HepG2 (cell line): Measurements from ENCODE around the gene PRKN. TPM values are rescaled to one million over a fixed set of nuclear protein-coding genes. Genes with fewer than 3 reads are reported as not detected.

ENCODE experiments used
- ATAC-seq: fragments of 200-7000 bp; cut with Tn5 transposase; 3 replicates; pipeline ENCODE4 v1.9.1; 2020; ENCODE audit warnings: mild to moderate bottlenecking, moderate library complexity
- BruUV-seq: library from RNA; stranded (reverse); fragments of 400-500 nt; replicated peaks from 2 replicates; lab custom pipeline; 2021; lab: Mats Ljungman, UMichigan
- CTCF ChIA-PET: fragments of 300-600 bp; formaldehyde crosslinking; extraction: SDS; loops from one replicate; lab custom pipeline; 2021; ENCODE audit warnings: low total read pairs, inconsistent platforms, low intra/inter-chr PET ratio; lab: Yijun Ruan, JAX
- POLR2A ChIA-PET: fragments of 350-600 bp; sonication (Branson Sonifier 250); formaldehyde crosslinking; loops from one replicate; lab custom pipeline; 2020; ENCODE audit warnings: antibody characterized with exemption, inconsistent platforms; lab: Yijun Ruan, JAX
- DNase-seq: peaks from one replicate; pipeline ENCODE4 v3.0.0-alpha.2; 2015; ENCODE audit warnings: low spot score
- FAIRE-seq: peaks from 3 replicates; lab custom pipeline; 2011; peaks lifted over from hg19 to GRCh38; lab: Jason Lieb, UNC
- H2AFZ ChIP-seq: one replicate; pipeline ENCODE4 v1.6.1; 2011; ENCODE audit warnings: low read length, inconsistent platforms
- H3K27ac ChIP-seq: fragments of 300-600 bp; 3 replicates; pipeline ENCODE4 v1.8.0; 2011; ENCODE audit warnings: mixed run types, mild to moderate bottlenecking, mixed read lengths, low read length, inconsistent platforms; ENCODE audit not compliant: insufficient read depth; ENCODE audit errors: extremely low read length
- H3K27me3 ChIP-seq, 2 experiments: fragments of 200-600 bp in 1 of 2; 2 replicates in 1 of 2; 3 replicates in 1 of 2; pipeline versions ENCODE4 v1.6.0 to v1.8.0; 2011; ENCODE audit warnings: low read length in 2 of 2, mild to moderate bottlenecking in 2 of 2, moderate library complexity in 2 of 2, inconsistent platforms in 1 of 2; ENCODE audit not compliant: insufficient read depth in 2 of 2, control insufficient read depth in 1 of 2
- H3K36me3 ChIP-seq, 2 experiments: fragments of 200-600 bp in 1 of 2; replicated peaks in 1 of 2; 2 replicates in 1 of 2; 3 replicates in 1 of 2; pipeline versions ENCODE4 v1.5.1 to v1.8.0; 2011; ENCODE audit warnings: low read length in 2 of 2, inconsistent platforms in 1 of 2; ENCODE audit not compliant: insufficient read depth in 2 of 2, control insufficient read depth in 1 of 2
- H3K4me1 ChIP-seq: 2 replicates; pipeline ENCODE4 v1.5.1; 2012; ENCODE audit warnings: low read length, inconsistent platforms; ENCODE audit not compliant: insufficient read depth
- H3K4me2 ChIP-seq: 2 replicates; pipeline ENCODE4 v1.6.0; 2011; ENCODE audit warnings: low read depth, low read length, inconsistent platforms
- H3K4me3 ChIP-seq, 3 experiments: fragments of 200-600 bp in 1 of 3; sonication (generic), shearing (Covaris generic) in 1 of 3; replicated peaks in 1 of 3; 2 replicates each; pipeline ENCODE4 v1.5.1; 2011 to 2016; ENCODE audit warnings: low read length in 3 of 3, inconsistent platforms in 2 of 3, low read depth in 2 of 3, mild to moderate bottlenecking in 2 of 3, control low read depth in 1 of 3, mixed read lengths in 1 of 3; ENCODE audit not compliant: insufficient read depth in 1 of 3
- H3K79me2 ChIP-seq: one replicate; pipeline ENCODE4 v1.6.1; 2011; ENCODE audit warnings: low read length, inconsistent platforms; ENCODE audit not compliant: insufficient read depth
- H3K9ac ChIP-seq: 2 replicates; pipeline ENCODE4 v1.6.0; 2011; ENCODE audit warnings: mild to moderate bottlenecking, low read depth, low read length, inconsistent platforms; ENCODE audit not compliant: insufficient read depth
- H3K9me3 ChIP-seq: 2 replicates; pipeline ENCODE4 v1.5.1; 2012; ENCODE audit warnings: mild to moderate bottlenecking, low read length
- H4K20me1 ChIP-seq: 2 replicates; pipeline ENCODE4 v1.6.0; 2011; ENCODE audit warnings: inconsistent platforms, mild to moderate bottlenecking, low read length, moderate library complexity; ENCODE audit not compliant: insufficient read depth
- ARID2 ChIP-seq: sonication (generic); formaldehyde crosslinking; IDR thresholded peaks from 2 replicates; pipeline ENCODE4 v1.8.1; 2022; ENCODE audit warnings: mild to moderate bottlenecking, missing genetic modification reagents, borderline replicate concordance
- ARNT ChIP-seq: fragments of 450-650 bp; IDR thresholded peaks from 2 replicates; pipeline ENCODE4 v1.6.1; 2017
- CBX1 ChIP-seq: IDR thresholded peaks from one replicate; pipeline ENCODE4 v1.6.1; 2016; ENCODE audit warnings: antibody characterized with exemption, low read depth
- CERS6 ChIP-seq: sonication (generic); formaldehyde crosslinking; IDR thresholded peaks from 2 replicates; pipeline ENCODE4 v1.5.0; 2020; ENCODE audit warnings: missing genetic modification reagents
- CSRNP2 ChIP-seq: sonication (generic); formaldehyde crosslinking; conservative IDR thresholded peaks from 2 replicates; pipeline ENCODE4 v1.8.0; 2022; ENCODE audit warnings: low read depth, missing genetic modification reagents
- ESRRA ChIP-seq: sonication (generic); formaldehyde crosslinking; IDR thresholded peaks from 2 replicates; pipeline ENCODE4 v1.5.1; 2020; ENCODE audit warnings: mild to moderate bottlenecking, low read depth, missing genetic modification reagents
- GABPA ChIP-seq, 2 experiments: IDR thresholded peaks; 2 replicates each; pipeline ENCODE4 v1.6.1; 2011 to 2016; ENCODE audit warnings: low read depth in 2 of 2, low read length in 1 of 2, missing biosample characterization in 1 of 2, missing genetic modification characterization in 1 of 2
- HCFC1 ChIP-seq: fragments of 150-350 bp; IDR thresholded peaks from 2 replicates; pipeline ENCODE4 v1.6.1; 2014; ENCODE audit warnings: low read depth, low read length
- HIVEP1 ChIP-seq: sonication (generic); formaldehyde crosslinking; IDR thresholded peaks from 2 replicates; pipeline ENCODE4 v1.4.0; 2020; ENCODE audit warnings: mild to moderate bottlenecking, missing genetic modification reagents
- MTA3 ChIP-seq: sonication (generic); formaldehyde crosslinking; IDR thresholded peaks from 2 replicates; pipeline ENCODE4 v1.4.0; 2020; ENCODE audit warnings: missing genetic modification reagents
- NCOA1 ChIP-seq: sonication (generic); formaldehyde crosslinking; IDR thresholded peaks from 2 replicates; pipeline ENCODE4 v1.9.0; 2021; ENCODE audit warnings: missing genetic modification reagents
- TCF7L2 ChIP-seq: IDR thresholded peaks from 2 replicates; pipeline ENCODE4 v1.6.1; 2011; ENCODE audit warnings: mild to moderate bottlenecking, low read depth, low read length, moderate library complexity
- ZNF333 ChIP-seq: sonication (generic); formaldehyde crosslinking; IDR thresholded peaks from 2 replicates; pipeline ENCODE4 v1.4.0; 2020; ENCODE audit warnings: mild to moderate bottlenecking, missing genetic modification reagents, borderline replicate concordance
- ZNF589 ChIP-seq: sonication (generic); formaldehyde crosslinking; conservative IDR thresholded peaks from 2 replicates; pipeline ENCODE4 v1.8.0; 2022; ENCODE audit warnings: mild to moderate bottlenecking, moderate library complexity, missing genetic modification reagents
- ZNF597 ChIP-seq: sonication (generic); formaldehyde crosslinking; IDR thresholded peaks from 2 replicates; pipeline ENCODE4 v1.5.0; 2020; ENCODE audit warnings: missing genetic modification reagents
- ZNF83 ChIP-seq: sonication (generic); formaldehyde crosslinking; IDR thresholded peaks from 2 replicates; pipeline ENCODE4 v1.4.0; 2020; ENCODE audit warnings: missing genetic modification reagents, mild to moderate bottlenecking, borderline replicate concordance
- ZSCAN5A ChIP-seq: sonication (generic); formaldehyde crosslinking; IDR thresholded peaks from 2 replicates; pipeline ENCODE4 v1.8.0; 2022; ENCODE audit warnings: mild to moderate bottlenecking, missing genetic modification reagents, borderline replicate concordance
- ZSCAN9 ChIP-seq: IDR thresholded peaks from 2 replicates; pipeline ENCODE4 v1.6.1; 2016; ENCODE audit warnings: borderline replicate concordance
- WGBS: methylation state at CpG from one replicate; pipeline ENCODE4 v1.1.6; 2017; ENCODE audit warnings: low lambda C conversion rate; 5-methylcytosine and 5-hydroxymethylcytosine counted together
- in situ Hi-C: cut with HindIII; loops from 2 replicates; pipeline ENCODE4 v1.10.0; 2017; ENCODE audit warnings: low pct_unique_long_range_greater_than_20kb; ENCODE audit not compliant: extremely low pct_ligation_motif_present
- intact Hi-C: fragments of 100-400 bp; cut with micrococcal nuclease; formaldehyde crosslinking; loops from one replicate; pipeline ENCODE4 v1.10.0; 2022; ENCODE audit not compliant: unreplicated experiment
- polyA plus RNA-seq, 8 experiments: library from polyadenylated mRNA; depleted of rRNA in 3 of 8; stranded (reverse) in 7 of 8; unstranded in 1 of 8; fragments of >200 nt; fragmentation: Illumina TruSeq in 4 of 8; extraction: Trizol in 4 of 8; gene quantifications; 2 replicates each; pipeline versions ENCODE4 v1.2.1 to v1.2.3, GENCODE V29; 2011 to 2016; ENCODE audit warnings: low read depth in 4 of 8, missing spikeins in 1 of 8, mixed read lengths in 1 of 8; ENCODE audit not compliant: insufficient read depth in 1 of 8
- total RNA-seq, 5 experiments: library from RNA; depleted of rRNA; stranded (reverse); fragments of >200 nt; fragmentation: Illumina TruSeq; extraction: Trizol; gene quantifications; 2 replicates each; pipeline ENCODE4 v1.2.3, GENCODE V29; 2016; ENCODE audit warnings: low read depth in 1 of 5
- TF ChIP-seq, protein P1 (sequence below): sonication (generic); formaldehyde crosslinking; IDR thresholded peaks from 2 replicates; pipeline ENCODE4 v1.4.0; 2020; ENCODE audit warnings: missing genetic modification reagents

PRKN gene
- total and polyA plus RNA-seq, 2 of the 13 experiments (the other 11 are each of a cell fraction or from before 2014, with no cell fraction given), result 0.31 to 0.44 TPM

- no peak for TF ChIP-seq ESRRA
- TF ChIP-seq CSRNP2 (CRISPR knock-in tag), result no peak
- TF ChIP-seq ZNF333, result no peak
These were observed 632 bp downstream of the PRKN start (continued) for GRCh38 chr6:162726947-162727321.

DNA sequence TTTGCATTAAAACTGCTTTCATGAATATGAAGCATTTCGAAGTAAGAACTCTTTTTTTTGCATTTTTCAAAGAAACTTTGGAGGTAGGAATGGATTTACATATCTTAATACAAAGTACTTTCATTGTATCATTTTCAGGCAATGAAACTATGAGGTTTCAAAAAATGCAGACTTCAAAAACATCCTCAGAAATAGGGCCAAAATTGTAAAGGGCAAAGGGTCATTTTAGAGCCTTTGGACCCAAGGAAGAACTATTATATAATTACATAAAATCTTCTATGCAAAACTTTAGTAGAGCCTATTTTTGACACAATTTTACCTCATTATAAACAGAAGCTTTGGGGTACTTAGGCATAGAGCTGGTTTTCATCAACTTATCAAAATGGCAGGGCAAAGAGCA lies 4.9 kb downstream of the PRKN start:
- Histone ChIP-seq H3K4me3 (no peak overlapping the region), H3K9me3 (no peaks in the 10 kb centered on the region), H3K27ac (no peak overlapping the region), H3K36me3 (no peaks in the 10 kb centered on the region), H3K79me2 (no peaks in the 10 kb centered on the region), H3K4me2 (no peak overlapping the region), H3K27me3 (no peaks in the 10 kb centered on the region), H3K9ac (no peak overlapping the region), H2AFZ (no peak overlapping the region), H4K20me1 (no peaks in the 10 kb centered on the region), H3K4me1 (peaks cover 8% of the 10 kb centered on the region)
- FAIRE-seq (no peak), ATAC-seq (no peak), DNase-seq (no peak)
- intact Hi-C loops, result loop anchor here (10.0 kb wide), 3 partner anchors 468 to 978 kb away; partner anchors contain the start of gene QKI
- TF ChIP-seq ZNF83 (CRISPR knock-in tag), result no peak
- no peak for TF ChIP-seq ARID2 (CRISPR knock-in tag)
- TF ChIP-seq, protein P1, sequence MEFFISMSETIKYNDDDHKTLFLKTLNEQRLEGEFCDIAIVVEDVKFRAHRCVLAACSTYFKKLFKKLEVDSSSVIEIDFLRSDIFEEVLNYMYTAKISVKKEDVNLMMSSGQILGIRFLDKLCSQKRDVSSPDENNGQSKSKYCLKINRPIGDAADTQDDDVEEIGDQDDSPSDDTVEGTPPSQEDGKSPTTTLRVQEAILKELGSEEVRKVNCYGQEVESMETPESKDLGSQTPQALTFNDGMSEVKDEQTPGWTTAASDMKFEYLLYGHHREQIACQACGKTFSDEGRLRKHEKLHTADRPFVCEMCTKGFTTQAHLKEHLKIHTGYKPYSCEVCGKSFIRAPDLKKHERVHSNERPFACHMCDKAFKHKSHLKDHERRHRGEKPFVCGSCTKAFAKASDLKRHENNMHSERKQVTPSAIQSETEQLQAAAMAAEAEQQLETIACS (CRISPR knock-in tag), result no peak
- TF ChIP-seq HCFC1, result no peak
- TF ChIP-seq GABPA (IDR thresholded peaks at IDR 0.05; ENCODE audit: low read depth, low read length), result no peak
- TF ChIP-seq GABPA (CRISPR knock-in tag; IDR thresholded peaks at IDR 0.05; ENCODE audit: low read depth), result no peak
- TF ChIP-seq CBX1, result no peak
- no peak for TF ChIP-seq ZSCAN9 (CRISPR knock-in tag)
- no peak for TF ChIP-seq ZSCAN5A (CRISPR knock-in tag)
- TF ChIP-seq HIVEP1, result no peak
- no peak for TF ChIP-seq MTA3 (CRISPR knock-in tag)
- TF ChIP-seq ZNF589, result no peak
- no peak for TF ChIP-seq NCOA1
- TF ChIP-seq ARNT, result no peak
- TF ChIP-seq ZNF597 (CRISPR knock-in tag), result no peak
- no peak for TF ChIP-seq CERS6
- TF ChIP-seq TCF7L2, result no peak
- no TSS peak for BruUV-seq
- ChIA-PET POLR2A (no interaction called here), CTCF (no interaction called here)
- 0% methylated on average over 1 of the region's 1 CpG for WGBS
- in situ Hi-C loops, result no loop called here
